SIG-M5 treated with dmso at 0.1 percent for 504 hours (cell line): ENCODE results near the gene ATP9A.
A peak's percentile ranks its signal among the peaks of the same experiment; 100 is the strongest.
"Not testable (repeated sequence)": the region's sequence is repeated elsewhere in the genome, so short reads cannot be mapped to it uniquely, and the experiment has no call there.

Source experiments
- DNase-seq: peaks from one replicate; lab custom pipeline; 2025; ENCODE audit not compliant: unreplicated experiment; lab: John Stamatoyannopoulos, UW

Gene ATP9A

DNA sequence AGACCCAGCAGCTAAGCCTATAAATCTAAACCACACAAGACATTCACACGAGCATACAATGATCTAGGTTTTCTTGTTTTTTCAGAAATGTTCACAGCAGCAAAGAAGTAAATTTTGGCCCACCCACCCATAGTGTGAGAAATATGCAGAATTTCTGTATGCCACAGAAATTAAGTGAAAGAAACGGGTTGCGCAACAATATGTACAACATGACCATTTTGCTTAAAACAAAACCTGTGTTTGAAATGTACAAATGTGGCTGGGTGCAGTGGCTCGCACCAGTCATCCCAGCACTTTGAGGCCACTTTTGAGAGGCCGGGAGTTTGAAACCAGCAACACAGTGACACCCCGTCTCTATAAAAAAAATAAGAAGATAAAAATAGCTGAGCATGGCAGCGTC lies 24.8 kb upstream of the ATP9A start:
- no peak for DNase-seq

- no peak for DNase-seq
Observed at GRCh38 chr20:51791626-51792025, 23.4 kb upstream of the ATP9A start.

DNA sequence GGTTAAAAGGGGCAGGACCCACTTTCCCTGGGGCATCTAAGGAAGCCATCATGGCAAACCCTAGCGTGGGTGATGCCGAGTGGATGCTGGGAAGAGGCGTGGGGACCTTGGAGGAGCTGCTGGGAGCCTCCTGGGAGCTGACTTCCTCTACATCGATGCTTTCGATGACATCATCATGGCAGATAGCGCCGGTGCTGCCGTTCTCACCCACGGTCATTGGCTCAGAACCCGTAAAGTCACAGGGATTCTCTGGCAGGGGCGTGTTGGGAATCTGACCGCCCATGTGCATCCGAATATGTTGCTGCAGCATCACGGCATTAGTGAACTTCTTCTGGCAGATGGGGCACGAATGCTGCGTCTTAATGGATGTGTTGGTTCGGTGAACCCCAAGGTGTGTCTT lies 22.1 kb upstream of the ATP9A start:
- no peak for DNase-seq

- no peak for DNase-seq
Observed at GRCh38 chr20:51789434-51789833, 21.2 kb upstream of the ATP9A start.

- no peak for DNase-seq
Observed at GRCh38 chr20:51788822-51789221, 20.6 kb upstream of the ATP9A start.

DNA sequence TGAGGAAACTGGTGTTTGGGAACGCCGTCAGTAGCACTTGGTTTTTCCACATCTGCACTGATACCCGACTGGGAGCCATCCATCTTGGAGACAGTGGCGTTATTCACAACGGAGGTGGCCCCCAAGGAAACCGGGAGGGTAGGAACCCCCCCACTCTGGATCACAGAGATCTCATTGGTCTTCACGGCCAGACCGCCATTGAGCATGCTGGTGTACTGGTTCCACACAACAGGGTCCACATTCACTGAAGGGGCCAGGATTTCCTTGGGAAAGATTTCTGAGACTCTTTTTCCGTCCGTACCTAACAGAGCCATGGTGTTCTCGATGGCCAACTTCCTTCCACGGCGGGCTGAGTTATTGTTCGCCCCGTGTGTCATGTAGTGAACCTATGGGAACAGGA lies 16.1 kb upstream of the ATP9A start:
- DNase-seq: no peak

GRCh38 chr20:51778229-51778759 lies 10.1 kb upstream of the ATP9A start:
- DNase-seq: not testable (repeated sequence)

DNA sequence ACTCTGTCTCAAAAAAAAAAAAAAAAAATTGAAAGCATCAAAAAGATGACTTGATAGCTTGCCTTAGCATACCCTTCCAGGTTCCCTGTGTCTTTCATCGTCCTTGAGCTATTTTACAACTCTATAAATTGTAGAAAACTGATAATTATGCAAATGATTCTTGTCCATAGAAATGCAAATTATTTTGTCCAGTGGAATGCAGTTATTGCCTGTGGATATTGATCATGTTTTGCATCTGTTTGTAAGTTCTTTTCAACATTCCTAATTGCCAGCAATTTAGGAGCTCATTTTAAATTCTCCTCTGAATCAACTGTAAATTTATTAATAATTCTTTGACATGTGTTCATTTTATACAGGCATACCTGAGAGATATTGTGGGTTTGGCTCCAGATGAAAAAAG lies 7.1 kb upstream of the ATP9A start:
- DNase-seq: no peak

GRCh38 chr20:51772236-51772635 lies 4.0 kb upstream of the ATP9A start:
- no peak for DNase-seq

- DNase-seq: no peak
Observed at GRCh38 chr20:51769976-51770615, 1.9 kb upstream of the ATP9A start.

- peak; percentile 22 for DNase-seq
Observed at GRCh38 chr20:51768759-51769517, 748 bp upstream of the ATP9A start.

DNA sequence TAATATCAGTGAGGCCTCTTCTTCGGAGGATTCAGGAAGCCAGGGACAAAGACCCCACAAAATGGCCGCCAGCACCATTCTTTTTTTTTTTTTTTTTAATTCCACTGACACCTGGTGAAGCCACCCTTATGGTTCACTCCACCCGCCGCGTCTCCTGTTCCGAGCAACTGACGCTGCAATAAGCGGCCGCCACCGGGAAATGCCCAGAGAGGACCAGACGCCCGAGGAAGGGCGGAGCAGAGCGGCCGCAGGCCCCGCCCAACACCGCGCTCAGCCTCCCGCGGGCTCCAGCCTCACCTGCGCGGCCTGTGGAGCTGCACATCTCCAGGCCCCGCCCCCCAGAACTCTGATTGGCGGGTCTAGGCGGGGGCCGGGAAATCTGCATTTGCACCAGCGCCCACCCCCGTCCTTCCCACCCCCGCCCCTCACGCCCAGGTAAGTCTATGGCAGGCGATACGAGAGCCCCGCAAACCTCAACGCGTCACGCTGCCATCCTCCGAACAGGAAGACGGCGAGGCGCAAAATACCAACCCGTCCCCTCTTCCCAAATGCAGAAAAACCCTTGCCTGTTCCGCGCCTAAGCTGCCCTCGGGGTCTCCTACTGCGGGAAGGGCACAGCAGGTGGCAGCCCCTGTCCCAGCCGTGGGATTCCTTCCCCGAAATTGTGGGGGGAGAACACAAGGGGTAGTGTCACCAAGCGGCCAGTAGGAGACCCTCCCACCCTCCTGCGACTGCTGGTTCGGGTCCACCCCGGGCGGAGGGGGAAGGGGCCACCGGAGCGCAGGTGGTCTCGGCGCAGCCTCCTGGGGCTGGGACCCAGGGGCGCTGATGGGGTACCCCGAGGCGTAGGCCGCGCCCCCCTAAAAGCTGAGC lies 960 bp downstream of the ATP9A start:
- peak; percentile 92 for DNase-seq

DNA sequence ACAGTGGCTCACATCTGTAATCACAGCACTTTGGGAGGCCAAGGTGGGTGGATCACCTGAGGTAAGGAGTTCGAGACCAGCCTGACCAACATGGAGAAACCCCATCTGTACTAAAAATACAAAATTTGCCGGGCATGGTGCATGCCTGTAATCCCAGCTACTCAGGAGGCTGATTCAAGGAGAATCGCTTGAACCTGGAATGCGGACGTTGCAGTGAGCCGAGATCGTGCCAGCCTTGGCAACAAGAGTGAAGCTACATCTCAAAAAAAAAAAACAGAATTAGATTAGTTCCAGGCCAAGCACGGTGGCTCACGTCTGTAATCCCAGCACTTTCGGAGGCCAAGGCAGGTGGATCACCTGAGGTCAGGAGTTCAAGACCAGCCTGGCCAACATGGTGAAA lies 2.8 kb downstream of the ATP9A start:
- not testable (repeated sequence) for DNase-seq

DNA sequence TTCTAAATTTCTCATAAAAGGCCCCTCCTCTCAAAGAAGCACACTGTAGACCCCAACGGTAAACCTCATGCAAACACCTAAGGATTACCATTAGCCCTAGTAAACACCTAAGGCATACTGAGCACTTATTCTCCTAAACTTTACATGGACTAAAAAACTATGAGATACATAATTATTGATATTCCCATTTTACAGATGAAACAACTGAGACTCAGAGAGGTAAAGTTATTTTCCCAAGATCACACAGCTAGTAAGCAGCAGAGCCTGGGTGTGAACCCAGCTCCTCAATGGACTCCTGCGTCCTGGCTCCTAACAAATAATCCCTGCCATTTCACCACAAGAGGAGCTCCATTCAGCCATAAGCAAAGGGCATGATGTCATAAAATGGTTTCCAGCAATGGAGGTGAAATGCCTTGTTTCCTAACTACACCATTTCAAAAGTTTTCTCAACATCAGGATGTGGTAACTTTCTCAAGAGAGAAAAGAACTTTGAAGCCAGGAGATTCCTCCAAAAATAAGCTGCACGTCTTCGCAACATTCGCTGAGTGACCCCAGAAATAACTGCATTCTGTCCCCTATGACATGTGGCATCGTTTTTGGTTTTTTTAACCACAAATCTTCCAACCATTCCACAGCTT lies 4.1 kb downstream of the ATP9A start:
- peak; percentile 70 for DNase-seq

GRCh38 chr20:51760905-51761546 lies 7.2 kb downstream of the ATP9A start:
- peak; percentile 37 for DNase-seq

DNA sequence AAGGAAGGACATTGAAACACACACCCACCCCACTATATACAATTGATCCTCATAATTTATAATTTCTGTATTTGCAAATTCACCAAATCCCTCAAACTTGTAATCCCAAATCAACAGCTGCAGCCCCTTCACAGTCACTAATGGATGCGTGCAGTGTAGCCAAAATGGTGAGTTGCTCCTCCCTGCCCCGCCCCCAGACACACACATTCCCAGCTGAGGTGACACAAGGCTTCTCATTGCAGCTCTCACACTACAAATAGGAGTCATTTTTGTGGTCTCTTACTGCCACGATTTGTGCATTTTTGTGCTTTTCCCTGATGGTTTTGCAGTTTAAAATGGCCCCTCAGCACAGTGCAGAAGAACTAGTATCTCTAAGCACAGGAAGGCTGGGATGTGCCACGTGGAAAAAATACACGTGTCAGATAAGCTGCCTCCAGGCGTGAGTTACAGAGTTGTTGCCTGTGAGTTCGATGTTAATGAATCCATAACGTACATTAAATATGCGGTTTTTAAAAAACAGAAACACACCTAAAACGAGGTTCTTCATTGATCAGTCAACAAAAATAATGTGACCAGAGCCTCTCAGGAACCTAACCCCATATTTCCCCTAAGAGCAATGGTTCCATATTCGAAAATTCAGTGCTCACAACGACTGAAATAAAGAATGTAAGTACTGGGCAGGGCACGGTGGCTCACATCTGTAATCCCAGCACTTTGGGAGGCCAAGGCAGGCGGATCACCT lies 8.2 kb downstream of the ATP9A start:
- no peak for DNase-seq

DNA sequence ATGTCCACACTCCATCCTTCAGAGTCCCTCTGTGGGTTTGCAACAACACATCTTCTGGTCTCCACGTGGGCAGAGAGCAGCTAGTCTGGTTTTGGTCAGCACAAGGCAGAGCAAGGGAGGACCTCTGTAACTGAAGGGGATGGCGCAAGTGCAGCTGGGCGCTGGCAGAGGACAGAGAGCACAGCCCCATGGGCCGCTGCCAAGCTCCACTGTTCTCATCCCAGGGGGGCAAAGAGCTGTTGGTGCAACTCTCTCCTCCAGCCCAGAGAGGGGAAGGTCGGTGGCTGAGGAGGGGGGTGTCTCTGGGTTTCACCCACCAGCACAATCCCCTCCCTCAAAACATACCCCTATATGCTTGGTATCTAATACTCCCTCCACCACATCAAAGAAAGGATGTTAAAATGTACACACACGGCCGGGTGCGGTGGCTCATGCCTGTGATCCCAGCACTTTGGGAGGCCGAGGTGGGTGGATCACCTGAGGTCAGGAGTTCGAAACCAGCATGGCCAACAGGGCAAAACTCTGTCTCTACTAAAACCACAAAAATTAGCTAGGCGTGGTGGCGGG lies 9.1 kb downstream of the ATP9A start:
- no peak for DNase-seq

DNA sequence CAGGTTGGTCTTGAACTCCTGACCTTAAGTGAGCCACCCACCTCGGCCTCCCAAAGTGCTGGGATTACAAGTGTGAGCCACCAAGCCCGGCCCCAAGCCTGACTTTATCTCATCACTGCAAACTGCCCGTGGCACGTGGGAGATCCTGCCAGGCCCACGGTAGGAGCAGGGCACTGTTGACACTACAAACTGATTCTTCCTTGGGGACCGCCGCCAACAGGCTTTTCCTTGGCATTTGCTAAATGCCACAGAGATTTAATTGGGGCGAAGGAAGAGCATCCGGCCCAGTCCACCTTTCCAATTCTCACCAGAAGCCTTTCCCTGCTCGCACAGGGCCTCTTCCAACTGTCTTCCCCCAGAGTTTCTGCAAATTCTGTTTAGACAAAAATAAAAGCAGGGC lies 11.0 kb downstream of the ATP9A start:
- DNase-seq: no peak

GRCh38 chr20:51756653-51757052 lies 11.5 kb downstream of the ATP9A start:
- DNase-seq: no peak

- not testable (repeated sequence) for DNase-seq
Observed at GRCh38 chr20:51753220-51753619, 15.0 kb downstream of the ATP9A start.
